ENCODE measurements around the gene SCART1. TPM values are rescaled to one million over a fixed set of nuclear protein-coding genes. Genes with fewer than 3 reads are reported as not detected.

Gene SCART1
- 1.0 and 1.1 TPM in 2 replicates for total RNA-seq
- 0.84 and 0.90 TPM in 2 replicates for polyA plus RNA-seq
- polyA plus RNA-seq (2011; cell fraction: cytosol; rRNA removed): 0.25 TPM in 2 replicates
- polyA plus RNA-seq (2011; cell fraction: nucleus; rRNA removed): 7.3 and 10.0 TPM in 2 replicates
- 0.52 and 0.55 TPM in 2 replicates for polyA plus RNA-seq (2012)
- polyA minus RNA-seq: 4.2 and 4.4 TPM in 2 replicates
- polyA minus RNA-seq (2011; cell fraction: cytosol; rRNA and poly(A)+ RNA removed): not detected
- polyA minus RNA-seq (2011; cell fraction: nucleus; rRNA and poly(A)+ RNA removed): 2.9 and 4.1 TPM in 2 replicates
- Bru-seq, nascent RNA: percentile 32 among the genes with signal in this experiment
- percentile 36 among the genes with signal in this experiment for BruChase-seq, experiment 1, labeled RNA remaining after a 6-hour chase
- BruChase-seq, experiment 2, labeled RNA remaining after a 2-hour chase: percentile 42 among the genes with signal in this experiment
- long read RNA-seq: 0 reads

DNA sequence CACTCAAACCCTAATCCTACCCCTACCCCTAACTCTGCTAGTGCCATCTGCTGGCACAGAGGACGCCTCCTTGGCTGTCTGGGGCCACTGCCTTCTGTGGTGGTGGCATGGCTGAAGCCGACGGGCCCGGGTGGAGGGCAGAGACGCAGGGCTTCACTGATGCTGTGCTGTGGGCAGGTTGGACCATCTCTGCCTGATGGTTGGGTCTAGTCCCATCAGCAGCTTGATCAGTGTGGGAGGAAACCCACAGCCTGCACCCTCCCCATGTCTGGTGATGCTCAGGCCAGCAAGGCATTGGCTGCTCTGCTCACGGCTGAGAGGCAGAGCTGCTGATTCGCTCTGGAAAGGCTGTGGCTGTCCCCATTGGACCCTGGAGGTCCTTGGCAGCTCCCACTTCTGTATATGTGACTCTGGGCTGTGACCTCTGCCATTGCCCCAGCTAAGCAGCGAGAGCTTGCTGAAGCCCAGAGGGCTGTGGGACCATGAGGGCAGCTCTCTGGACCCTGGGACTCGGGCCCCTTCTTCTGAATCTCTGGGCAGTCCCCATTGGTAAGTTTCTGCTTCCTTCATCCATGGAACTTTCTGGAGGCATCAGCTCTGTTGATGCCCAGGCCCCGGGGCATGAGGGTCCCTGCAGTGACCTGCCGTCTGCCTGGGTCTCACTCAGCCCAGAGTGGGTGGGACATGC is at the start of gene SCART1:
TSS of gene SCART1 (plus strand) at position 430 of the 688 bp plus-strand sequence. CDS start at position 483, 53 bp downstream.
- intact Hi-C loops (cut with micrococcal nuclease): no loop called here
- dilution Hi-C loops (cut with MboI; ENCODE audit: extremely low pct_ligation_motif_present, low sequenced_read_pairs): no loop called here
- Histone ChIP-seq H3K4me3 (replicated peaks in 1 of 3; ENCODE audit: insufficient read depth in 1 of 3, low read depth in 1 of 3, low read length in 3 of 3) (no peak within 1 kb of the TSS), H2AFZ (ENCODE audit: low read depth, low read length) (no peak within 1 kb of the TSS), H3K27ac (ENCODE audit: insufficient read depth, low read depth, low read length) (no peak within 1 kb of the TSS), H4K20me1 (replicated peaks; ENCODE audit: control insufficient read depth, extremely low read depth, insufficient read depth, low read length) (no peaks in the 10 kb centered on the region), H3K4me2 (ENCODE audit: insufficient read depth, low read length) (no peak within 1 kb of the TSS), H3K9ac (replicated peaks; ENCODE audit: extremely low read depth, insufficient read depth, low read length) (no peak within 1 kb of the TSS), H3K4me1 (ENCODE audit: control insufficient read depth, extremely low read depth, insufficient read depth, low read length) (no peaks in the 10 kb centered on the region), H3K9me1 (replicated peaks; ENCODE audit: control insufficient read depth, extremely low read depth, insufficient read depth, low read length) (no peaks in the 10 kb centered on the region), H3K9me3 (replicated peaks; ENCODE audit: control insufficient read depth, insufficient read depth, low read length) (no peaks in the 10 kb centered on the region), H3K27me3 (ENCODE audit: control insufficient read depth in 2 of 2, insufficient read depth in 2 of 2, low read length in 2 of 2) (no peaks in the 10 kb centered on the region), H3K36me3 (ENCODE audit: control insufficient read depth in 2 of 2, extremely low read depth in 1 of 2, insufficient read depth in 2 of 2, low read length in 2 of 2) (no peaks in the 10 kb centered on the region), H3K79me2 (ENCODE audit: control insufficient read depth, insufficient read depth, low read length) (no peaks in the 10 kb centered on the region)
- TF ChIP-seq GATA2 (IDR thresholded peaks at IDR 0.05; ENCODE audit: insufficient read depth, insufficient read length, low read depth, low read length) (no peak), FOS (IDR thresholded peaks at IDR 0.05; ENCODE audit: borderline replicate concordance, insufficient read depth, low read length) (no peak), EZH2 (IDR thresholded peaks at IDR 0.05; ENCODE audit: borderline replicate concordance, low read depth, low read length, severe bottlenecking) (no peak)
- DNase-seq (ENCODE audit: low read depth, low spot score) (no peak), FAIRE-seq (no peak)
- CTCF ChIA-PET: interaction anchor here (1.4 kb wide), 1 partner anchor 15 kb away, joined by 3 read pairs; no protein-coding TSS in a partner anchor
- POLR2A ChIA-PET: no interaction called here
- BruUV-seq (replicated peaks): no TSS peak

DNA sequence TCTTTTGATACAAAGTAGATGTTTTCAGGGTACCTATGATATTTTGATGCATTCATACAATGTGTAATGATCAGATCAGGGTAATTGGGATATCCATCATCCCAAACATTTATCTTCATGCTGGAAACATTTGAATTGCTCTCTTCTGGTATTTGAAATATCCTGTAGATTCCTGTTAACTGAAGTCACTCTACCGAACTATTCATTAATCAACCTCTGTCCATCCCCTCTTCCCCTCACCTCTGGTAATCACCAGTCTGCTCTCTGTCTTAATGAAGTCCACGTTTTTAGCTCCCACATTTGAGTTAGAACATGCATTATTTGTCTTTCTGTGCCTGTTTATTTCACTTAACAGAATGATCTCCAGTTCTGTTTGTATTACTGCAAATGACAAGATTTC is 48.5 kb upstream of the SCART1 start:
- Histone ChIP-seq H3K4me3 (replicated peaks in 1 of 3; ENCODE audit: insufficient read depth in 1 of 3, low read depth in 1 of 3, low read length in 3 of 3) (no peak overlapping the region), H3K27me3 (ENCODE audit: control insufficient read depth in 2 of 2, insufficient read depth in 2 of 2, low read length in 2 of 2) (no peaks in the 10 kb centered on the region), H3K36me3 (ENCODE audit: control insufficient read depth in 2 of 2, extremely low read depth in 1 of 2, insufficient read depth in 2 of 2, low read length in 2 of 2) (peaks cover 8 to 22% of the 10 kb centered on the region in 2 experiments), H3K9me3 (replicated peaks; ENCODE audit: control insufficient read depth, insufficient read depth, low read length) (no peaks in the 10 kb centered on the region), H3K79me2 (ENCODE audit: control insufficient read depth, insufficient read depth, low read length) (peaks cover 54% of the 10 kb centered on the region), H4K20me1 (replicated peaks; ENCODE audit: control insufficient read depth, extremely low read depth, insufficient read depth, low read length) (no peaks in the 10 kb centered on the region), H3K4me1 (ENCODE audit: control insufficient read depth, extremely low read depth, insufficient read depth, low read length) (no peaks in the 10 kb centered on the region), H2AFZ (ENCODE audit: low read depth, low read length) (no peak overlapping the region), H3K27ac (ENCODE audit: insufficient read depth, low read depth, low read length) (no peak overlapping the region), H3K9me1 (replicated peaks; ENCODE audit: control insufficient read depth, extremely low read depth, insufficient read depth, low read length) (peaks cover 2% of the 10 kb centered on the region), H3K4me2 (ENCODE audit: insufficient read depth, low read length) (no peak overlapping the region), H3K9ac (replicated peaks; ENCODE audit: extremely low read depth, insufficient read depth, low read length) (no peak overlapping the region)
- TF ChIP-seq POLR2AphosphoS5 (IDR thresholded peaks at IDR 0.05; ENCODE audit: insufficient read depth, low read depth, low read length): no peak
- no peak for TF ChIP-seq FOS (IDR thresholded peaks at IDR 0.05; ENCODE audit: borderline replicate concordance, insufficient read depth, low read length)
- TF ChIP-seq, protein P1, sequence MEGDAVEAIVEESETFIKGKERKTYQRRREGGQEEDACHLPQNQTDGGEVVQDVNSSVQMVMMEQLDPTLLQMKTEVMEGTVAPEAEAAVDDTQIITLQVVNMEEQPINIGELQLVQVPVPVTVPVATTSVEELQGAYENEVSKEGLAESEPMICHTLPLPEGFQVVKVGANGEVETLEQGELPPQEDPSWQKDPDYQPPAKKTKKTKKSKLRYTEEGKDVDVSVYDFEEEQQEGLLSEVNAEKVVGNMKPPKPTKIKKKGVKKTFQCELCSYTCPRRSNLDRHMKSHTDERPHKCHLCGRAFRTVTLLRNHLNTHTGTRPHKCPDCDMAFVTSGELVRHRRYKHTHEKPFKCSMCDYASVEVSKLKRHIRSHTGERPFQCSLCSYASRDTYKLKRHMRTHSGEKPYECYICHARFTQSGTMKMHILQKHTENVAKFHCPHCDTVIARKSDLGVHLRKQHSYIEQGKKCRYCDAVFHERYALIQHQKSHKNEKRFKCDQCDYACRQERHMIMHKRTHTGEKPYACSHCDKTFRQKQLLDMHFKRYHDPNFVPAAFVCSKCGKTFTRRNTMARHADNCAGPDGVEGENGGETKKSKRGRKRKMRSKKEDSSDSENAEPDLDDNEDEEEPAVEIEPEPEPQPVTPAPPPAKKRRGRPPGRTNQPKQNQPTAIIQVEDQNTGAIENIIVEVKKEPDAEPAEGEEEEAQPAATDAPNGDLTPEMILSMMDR (IDR thresholded peaks at IDR 0.05; ENCODE audit: extremely low read depth in 1 of 2, insufficient read depth in 1 of 2, low read depth in 1 of 2, low read length in 2 of 2): no peak
- no peak for TF ChIP-seq JUN (IDR thresholded peaks at IDR 0.05; ENCODE audit: borderline replicate concordance, insufficient read depth, insufficient read length, low read depth)
- TF ChIP-seq GATA2 (IDR thresholded peaks at IDR 0.05; ENCODE audit: insufficient read depth, insufficient read length, low read depth, low read length): no peak
- TF ChIP-seq MYC (IDR thresholded peaks at IDR 0.05; ENCODE audit: low read depth, low read length): no peak
- no peak for TF ChIP-seq EZH2 (IDR thresholded peaks at IDR 0.05; ENCODE audit: borderline replicate concordance, low read depth, low read length, severe bottlenecking)
- TF ChIP-seq, protein P2, sequence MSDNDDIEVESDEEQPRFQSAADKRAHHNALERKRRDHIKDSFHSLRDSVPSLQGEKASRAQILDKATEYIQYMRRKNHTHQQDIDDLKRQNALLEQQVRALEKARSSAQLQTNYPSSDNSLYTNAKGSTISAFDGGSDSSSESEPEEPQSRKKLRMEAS (IDR thresholded peaks at IDR 0.05; ENCODE audit: insufficient read depth, insufficient read length): no peak
- TF ChIP-seq POLR2A (IDR thresholded peaks at IDR 0.05; ENCODE audit: low read depth, low read length): no peak
- dilution Hi-C loops (cut with MboI; ENCODE audit: extremely low pct_ligation_motif_present, low sequenced_read_pairs): no loop called here
- DNase-seq (ENCODE audit: low read depth, low spot score) (no peak), FAIRE-seq (no peak)
- ChIA-PET POLR2A (no interaction called here), CTCF (no interaction called here)
- BruUV-seq (replicated peaks): no TSS peak
- intact Hi-C loops (cut with micrococcal nuclease): no loop called here
